GM18861 (cell line): ENCODE data around the gene STAG3.

ENCODE experiments used
- ATAC-seq: cut with Tn5 transposase; IDR thresholded peaks from one replicate; pipeline ENCODE4 v1.9.1; 2021; ENCODE audit not compliant: unreplicated experiment

STAG3 gene

DNA sequence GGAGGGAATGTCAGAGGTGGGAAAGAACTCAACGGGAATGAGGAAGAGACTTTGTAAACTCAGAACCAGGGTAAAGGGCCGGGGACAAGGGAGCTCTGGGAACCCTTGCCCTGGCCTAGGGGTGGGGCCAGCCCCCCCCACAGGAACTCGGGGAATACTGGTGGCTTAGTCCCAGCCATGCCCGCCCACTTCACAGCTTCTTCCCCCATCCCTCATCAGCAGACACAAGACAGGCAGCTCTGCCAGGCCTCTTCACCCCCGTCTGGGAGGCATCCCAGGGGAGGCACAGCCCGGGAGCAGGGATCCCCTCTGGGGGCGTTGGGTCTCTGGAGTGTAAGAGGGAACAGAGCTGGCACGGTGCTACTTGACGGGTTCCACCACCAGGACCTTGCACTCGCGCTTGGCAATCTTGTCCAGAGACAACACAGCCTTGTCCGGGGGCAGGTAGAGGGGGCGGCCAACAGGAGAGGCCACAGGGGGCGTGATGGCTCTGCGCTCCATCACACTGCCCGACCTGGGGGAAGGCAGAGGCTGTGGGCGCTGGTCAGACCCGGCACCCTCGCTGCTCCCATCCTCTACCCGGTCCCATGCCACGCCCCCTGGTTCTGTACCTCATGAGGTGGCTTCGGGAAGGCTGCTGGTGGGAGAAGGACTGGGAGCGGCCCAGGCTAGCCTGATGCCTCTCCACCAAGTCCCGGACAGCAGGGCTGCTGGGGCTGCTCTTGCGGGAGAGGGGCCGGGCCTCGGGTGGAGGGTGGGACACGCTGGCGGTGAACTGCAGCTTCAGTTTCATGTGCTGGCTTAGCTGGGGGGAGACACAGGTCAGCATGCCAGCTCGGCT is 22.8 kb upstream of the STAG3 start:
- ATAC-seq = no peak

DNA sequence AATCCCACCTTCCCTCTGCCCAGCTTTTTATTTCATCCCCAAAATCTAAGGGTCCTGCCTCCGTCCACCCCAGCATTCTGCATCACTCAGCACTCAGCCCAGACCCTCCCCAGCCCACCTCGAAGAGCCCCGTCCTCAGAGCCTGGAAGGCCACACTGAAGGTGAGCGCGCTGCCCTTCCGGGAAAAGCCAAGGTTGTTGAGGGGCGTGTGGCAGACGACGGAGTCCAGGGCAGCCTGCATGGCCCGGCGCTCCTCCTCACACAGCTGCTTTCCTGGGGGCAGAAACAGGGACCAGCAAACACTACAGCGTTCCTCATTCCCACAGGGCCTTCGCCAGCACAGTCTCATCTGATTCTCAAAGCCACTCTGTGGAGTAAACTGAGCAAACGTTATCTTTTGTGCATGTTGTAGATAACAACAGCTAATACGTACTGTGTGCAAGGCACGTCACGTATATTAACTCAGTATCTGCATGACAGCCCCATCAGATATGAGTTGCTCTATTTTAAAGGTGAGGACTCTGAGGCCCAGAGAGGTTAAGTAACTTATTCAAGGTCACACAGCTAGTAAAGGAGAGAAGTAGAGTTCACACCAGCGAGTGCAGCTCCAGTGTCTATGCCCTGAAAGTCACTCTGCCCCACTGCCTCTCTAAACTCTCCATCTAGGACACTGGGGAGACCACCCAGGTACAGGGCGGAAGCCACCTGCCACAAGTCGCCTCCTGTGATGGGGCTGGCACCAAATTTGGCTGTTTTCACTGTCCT is 22.0 kb upstream of the STAG3 start:
- ATAC-seq = no peak

DNA sequence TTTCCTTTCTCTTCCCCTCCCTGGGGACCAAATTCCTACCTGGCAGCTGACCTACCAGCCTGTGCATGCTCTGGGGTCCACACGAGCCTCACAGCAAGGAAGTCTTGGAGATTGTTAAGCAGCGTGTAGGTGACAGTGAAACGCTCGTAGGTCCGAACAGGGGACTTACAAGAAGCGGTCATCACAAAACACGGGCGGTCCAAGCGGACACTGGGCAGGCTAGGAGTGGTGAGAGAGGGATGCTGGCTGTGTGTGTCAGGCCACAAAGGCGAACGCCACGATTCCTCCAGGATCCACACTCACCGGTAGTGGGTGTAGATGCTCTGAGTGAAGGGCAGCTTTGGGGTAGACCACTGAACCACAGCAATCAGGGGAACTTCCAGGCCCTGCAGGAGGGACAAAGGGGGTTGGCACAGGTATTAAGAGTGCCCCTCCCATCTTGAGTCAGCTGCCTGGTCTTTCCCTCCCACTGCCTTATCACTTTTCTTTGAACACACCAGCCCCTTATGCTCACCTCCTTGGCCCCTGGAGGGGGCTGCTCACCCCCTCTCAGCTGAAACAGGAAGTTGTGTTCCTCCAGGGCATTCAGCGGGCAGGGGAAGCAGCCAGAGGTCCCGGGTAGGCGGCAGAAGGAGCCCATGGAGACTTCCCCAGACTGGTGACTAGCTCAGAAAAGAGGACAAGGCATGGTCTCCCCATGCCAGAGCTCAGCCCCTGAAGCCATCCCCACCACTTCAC is 21.2 kb upstream of the STAG3 start:
- ATAC-seq = no peak

DNA sequence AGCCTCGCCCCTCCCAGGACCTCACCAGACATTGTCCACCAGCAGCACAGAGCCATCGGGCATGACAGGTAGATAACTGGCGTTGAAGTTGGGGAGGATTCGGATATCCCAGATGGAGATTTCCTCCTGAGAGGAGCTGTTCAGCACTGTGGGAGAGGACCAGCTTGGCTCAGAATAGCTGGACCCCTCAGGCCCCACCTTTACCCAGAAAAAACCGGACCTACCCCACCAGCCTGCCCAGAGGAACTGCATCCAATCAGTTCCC is 20.7 kb upstream of the STAG3 start:
- ATAC-seq = no peak

DNA sequence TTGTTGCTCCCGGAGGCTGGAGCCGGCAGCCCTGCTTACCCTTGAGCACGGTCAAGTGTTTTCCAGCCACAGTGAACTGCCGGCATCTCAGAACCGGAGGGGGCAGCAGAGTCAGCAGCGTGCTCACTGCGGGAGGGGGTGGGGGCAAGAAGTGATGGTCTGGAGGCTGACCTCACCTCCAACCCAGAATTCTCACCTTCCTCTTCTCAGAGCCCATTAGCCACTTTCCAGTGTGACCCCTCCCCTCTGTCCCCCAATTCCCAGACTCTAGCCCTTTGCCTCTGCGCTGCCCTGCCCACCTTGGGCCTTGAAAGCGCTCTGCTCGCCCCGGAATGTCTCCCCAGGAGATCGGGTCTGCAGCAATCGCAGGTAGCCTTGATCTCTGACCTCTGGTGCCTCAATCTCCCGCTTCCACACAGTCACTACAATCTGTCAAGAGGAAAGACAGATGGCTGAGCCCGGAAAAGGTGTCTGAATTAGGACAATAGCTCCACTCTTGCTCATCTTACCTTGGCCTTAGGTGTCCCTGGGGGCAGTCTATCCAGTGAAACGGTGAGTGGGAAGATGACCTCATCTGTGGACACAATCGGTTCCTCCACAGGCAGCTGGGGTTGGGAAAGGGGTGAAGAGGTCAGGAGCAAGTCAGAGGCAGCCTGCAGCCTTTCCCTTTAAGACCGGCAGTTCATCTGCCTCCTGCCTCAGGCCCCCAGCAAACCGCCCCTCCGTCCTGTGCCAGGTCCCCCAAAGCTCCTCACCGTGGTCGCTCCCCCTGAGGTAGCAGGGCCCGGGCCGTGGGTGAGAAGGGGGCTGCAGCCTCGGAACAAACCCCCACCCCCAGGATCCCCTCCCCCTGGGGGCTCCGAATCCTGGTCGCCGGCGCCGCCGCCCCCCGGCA is 20.1 kb upstream of the STAG3 start:
- ATAC-seq = no peak

DNA sequence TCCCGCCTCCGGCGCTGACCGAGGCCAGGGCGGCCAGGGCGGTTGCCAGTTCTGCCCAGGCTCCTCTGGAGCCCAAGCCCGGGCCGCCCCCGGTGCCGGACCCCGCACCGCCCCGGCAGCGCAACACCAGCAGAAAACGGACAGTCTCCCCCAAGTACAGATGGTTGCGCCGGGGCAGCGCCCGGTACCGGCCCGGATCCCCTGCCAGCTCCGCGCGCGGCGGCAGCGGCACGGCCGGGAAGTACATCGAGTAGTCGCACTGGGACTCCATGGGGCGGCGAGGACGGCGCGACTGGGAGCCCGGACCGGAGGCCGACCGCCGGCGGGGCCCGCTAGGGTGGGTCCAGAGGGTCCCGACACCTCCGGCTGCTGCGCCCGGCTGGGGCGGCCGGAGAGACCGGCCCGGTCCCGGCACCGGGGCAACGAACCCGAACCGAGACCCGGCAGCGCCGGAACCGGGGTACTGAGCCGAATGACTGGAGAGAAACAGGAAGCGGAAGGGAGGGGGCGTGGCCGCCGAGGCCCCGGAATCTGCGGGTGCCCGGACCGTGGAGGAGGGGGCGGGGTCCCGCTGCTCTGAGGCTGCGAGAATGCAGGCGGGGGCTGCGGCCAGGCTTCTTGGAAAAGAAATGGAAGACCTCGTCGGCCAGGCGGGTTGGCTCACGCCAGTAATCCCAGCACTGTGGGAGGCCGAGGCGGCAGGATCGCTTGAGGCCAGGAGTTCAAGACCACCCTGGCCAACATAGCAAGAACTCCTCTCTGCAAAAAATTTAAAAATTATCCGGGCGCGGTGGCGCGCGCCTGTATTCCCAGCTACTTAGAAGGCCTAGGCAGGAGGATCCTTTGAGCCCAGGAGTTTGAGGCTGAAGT is 19.3 kb upstream of the STAG3 start, which contains the start of gene TRAPPC14:
Gene TRAPPC14 (minus strand): TSS at position 495 of the 870 bp plus-strand sequence. CDS start 224 bp downstream, at position 271.
- peak; percentile 65 for ATAC-seq

DNA sequence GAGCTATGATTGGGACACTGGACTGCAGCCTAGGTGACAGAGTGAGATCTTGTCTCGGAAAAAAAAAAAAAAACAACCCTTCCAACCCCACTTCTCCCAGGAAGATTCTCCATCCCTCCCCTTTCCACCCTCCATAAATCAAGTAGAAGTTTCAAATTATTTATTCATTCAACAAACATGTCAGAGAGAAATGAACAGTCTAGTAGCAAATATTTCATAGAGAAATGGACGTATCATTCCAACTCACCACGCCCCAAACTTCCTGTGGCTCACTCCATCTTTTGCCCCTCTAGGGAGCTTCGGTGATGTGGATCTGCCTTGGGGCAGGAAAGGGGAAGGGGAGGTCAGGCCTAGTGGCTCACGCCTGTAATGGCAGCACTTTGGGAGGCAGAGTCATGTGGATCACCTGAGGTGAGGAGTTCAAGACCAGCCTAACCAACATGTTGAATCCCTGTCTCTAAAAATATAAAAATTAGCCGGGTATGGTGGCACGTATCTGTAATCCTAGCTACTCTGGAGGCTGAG is 18.6 kb upstream of the STAG3 start:
- no peak for ATAC-seq

DNA sequence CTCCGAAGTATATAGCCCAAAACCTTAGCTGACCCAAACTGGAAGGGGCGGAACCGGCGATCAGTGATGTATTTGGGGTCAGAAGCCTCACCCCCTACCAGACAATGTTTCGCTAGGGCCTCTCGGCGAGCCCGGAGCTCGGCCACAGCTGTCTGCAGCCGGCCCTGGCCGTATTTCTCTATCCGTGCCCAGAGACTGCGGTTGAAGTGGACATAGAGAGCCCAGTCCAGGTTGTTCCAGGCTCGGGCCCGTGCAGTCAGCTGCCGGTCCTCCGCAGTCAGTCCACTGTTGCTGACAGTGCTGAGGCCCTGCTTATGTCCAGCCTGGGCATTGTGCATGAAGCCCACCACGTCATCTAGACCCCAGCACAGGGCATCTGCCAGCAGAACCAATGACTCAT is 17.7 kb upstream of the STAG3 start:
- no peak for ATAC-seq

DNA sequence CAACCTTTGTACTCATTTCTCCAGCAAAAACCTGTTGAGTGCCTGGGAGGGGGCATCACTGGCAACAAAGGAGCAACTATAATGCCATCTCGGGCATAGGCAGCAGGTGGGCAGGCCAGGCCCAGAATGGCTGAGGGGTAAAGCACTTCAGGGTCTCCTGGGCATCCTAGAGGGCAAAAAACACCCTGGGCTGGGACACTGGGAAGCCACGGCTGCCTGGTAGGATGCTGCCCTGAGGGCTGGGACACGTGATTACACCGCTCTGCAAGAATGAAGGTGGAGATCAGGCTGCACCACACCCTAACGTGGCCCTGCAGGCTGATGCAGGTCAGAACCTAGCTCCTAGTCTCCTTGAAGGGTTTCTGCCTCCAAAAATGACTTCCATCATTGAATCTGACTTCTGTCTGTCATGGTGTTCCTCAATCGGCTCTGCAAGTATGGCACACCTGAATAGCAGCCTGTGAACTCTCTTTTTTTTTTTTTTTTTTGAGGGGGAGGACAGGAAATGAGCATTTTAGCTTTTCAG is 14.6 kb upstream of the STAG3 start:
- no peak for ATAC-seq

DNA sequence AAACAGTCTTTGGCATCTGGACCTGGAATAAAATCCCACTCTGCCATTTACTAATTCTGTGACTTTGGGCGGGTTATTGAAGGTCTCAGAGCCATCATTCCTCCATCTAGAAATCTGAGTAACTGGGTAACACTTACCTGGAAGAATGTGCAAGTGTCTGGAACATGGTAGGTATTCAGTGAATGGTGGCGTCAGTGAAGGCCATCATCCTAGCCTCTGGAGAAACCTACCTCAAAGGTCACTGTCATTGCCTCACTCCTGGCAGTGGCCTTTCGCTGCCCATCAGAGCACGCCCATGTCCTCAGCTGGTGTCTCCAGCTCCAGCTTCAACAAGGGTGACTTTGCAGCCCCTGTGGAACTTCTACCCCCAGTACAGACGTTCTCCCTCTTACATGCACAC is 13.8 kb upstream of the STAG3 start:
- ATAC-seq = no peak

DNA sequence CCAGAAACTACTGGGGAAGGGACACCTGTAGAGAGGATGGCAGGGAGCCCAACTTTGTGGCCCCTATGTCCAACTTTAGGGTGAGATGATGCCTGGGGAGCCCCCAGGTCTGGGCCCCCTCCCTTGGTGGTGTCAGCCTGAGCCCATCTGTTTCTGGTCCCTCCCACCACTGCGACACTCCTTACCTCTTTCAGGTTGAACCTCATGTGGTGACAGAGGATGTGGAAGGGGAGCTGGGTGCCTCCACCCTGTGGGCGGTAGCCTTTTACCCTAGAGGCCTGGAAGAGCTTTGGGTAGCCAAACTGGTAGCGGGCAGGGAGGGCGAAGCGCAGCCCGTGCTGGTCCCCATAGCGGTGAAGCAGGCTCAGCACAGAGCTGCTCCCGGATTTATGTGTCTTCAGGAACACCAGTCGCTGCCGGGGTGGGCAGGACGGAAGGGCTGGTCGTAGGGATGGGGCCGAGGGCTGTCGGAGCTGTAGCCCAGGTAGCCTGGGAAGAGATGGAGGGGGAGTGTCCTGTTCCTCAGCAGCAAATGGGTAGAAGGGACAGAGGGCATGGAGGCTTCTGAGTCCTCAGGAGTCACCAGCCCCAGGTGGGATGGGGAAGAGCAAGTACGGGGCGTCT is 11.3 kb upstream of the STAG3 start:
- no peak for ATAC-seq

DNA sequence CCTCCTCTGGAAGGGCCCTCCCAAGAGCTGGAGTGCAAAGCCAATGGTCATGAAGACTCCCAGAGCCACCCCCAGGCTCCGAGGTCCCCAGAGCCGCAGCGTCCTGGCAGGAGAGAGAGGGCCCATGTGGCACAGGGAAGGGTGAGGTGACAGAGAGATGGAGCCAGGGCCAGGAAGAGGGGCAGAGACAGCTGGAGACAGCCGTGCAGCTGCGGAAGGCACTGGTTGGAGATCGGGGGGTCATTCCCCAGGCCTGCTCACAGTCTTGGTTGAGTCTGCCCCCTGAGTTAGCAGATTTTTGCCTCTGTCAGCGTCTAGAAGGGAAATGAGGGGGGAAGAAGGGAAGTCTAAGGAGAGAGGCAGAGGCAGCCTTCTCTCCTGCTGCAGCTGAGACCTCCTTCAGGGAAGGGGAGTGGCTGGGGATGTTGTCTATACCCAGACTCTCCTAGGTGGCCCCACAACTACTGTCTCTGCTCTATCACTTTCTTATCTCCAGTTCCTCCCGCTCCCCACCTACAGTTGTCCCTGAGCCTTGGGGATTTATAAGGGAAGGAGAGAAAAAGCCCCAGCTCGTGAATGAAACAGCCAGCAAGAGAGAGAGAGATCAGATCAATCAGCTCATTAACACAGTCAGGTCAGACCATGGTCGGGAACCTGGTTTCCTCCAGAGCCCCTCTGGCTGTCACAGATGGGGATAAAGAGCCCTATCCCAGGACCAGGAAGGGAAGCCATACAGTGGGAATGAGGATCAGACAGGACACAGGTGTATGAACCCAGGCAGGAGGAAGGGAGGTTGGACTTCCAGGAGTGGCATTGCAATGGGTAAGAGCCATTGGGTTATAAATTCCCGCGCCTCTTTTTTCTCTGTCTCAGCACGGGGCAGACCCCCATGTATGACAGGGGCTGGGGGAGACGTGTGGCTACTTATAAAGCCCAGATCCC is 10.5 kb upstream of the STAG3 start:
- no peak for ATAC-seq

DNA sequence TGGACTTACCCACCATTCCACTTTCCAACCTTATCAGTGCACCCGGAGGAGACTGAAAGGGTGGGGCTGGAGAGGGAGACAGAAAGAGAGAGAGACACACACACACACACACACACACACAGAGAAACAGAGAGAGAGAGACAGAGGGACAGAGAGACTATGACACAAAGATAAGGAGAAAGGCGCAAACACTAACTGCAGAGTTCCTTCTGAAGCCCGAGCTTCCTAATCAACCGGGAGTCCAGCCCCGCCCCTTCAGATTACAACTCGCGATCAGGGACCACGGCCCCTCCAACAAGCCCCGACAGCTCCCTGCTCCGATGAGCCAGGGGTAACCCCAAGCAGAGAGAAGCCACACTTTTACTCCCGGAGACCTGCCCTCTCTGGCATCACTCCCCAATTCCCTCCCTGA is 9.8 kb upstream of the STAG3 start:
- ATAC-seq = no peak

DNA sequence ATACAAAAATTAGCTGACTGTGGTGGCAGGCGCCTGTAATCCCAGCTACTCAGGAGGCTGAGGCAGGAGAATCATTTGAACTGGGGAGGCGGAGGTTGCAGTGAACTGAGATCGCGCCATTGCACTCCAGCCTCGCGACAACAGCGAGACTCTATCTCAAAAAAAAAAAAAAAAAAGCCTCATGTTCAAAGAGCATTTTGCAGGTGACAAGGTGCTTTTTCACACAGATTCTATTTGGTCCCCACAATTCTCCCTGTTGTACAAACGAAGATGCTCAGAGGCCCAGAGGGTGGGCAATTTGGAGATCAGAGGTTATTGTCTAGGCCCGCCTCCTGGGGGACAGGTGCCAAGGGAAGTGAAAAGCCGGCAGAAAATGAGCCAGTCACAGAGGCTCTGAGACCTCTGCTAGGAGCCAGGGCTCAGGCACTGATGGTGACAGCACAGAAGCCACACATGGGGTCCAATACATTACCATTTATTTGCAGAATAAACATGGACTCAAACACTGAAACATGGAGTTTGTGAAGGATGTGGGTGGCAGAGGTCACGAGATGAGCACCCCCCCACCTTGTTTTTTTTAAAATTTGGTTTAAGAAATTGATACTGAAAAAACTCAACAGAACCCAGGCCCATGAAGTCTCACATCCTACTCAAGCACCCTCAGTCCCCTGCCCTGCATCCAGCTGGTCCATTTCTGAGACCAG is 8.4 kb upstream of the STAG3 start:
- ATAC-seq = no peak

DNA sequence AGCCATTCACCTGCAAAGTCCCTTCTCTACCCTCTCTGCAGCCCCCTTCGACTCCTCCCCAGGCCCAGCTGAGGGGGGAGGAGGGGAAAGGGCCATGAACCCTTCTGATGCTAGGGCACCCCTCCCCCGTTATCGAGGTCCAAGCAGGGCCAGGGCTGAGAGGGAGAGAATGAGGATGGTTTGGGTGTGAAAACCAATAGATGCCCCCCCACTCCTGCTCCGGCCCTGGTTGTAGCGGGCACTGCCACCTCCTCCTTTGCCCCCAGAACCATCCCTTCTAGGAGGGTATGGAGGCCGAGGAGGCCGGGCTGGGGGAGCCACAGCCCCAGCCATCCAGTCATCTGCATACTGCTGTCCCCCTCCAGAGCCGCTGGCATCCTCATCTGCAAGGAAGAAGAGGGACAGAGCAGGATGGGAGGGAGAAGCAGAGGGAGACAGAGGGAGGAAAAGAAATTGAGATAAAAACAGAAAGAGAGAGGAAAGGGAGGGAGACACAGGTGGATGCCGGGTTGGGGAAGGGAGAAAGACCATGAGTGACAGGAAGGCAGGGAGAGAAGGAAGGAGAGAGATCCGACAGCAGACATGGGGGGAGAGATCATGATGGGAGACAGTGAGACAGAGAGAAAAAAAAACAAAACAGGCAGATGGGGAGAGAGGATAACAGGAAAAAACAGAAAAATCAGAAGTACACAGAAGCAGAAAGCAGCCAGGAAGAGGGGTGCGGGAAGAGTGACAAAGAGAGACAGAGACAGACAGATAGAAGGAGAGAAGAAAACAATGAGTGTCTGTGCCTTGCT is 7.4 kb upstream of the STAG3 start:
- no peak for ATAC-seq

DNA sequence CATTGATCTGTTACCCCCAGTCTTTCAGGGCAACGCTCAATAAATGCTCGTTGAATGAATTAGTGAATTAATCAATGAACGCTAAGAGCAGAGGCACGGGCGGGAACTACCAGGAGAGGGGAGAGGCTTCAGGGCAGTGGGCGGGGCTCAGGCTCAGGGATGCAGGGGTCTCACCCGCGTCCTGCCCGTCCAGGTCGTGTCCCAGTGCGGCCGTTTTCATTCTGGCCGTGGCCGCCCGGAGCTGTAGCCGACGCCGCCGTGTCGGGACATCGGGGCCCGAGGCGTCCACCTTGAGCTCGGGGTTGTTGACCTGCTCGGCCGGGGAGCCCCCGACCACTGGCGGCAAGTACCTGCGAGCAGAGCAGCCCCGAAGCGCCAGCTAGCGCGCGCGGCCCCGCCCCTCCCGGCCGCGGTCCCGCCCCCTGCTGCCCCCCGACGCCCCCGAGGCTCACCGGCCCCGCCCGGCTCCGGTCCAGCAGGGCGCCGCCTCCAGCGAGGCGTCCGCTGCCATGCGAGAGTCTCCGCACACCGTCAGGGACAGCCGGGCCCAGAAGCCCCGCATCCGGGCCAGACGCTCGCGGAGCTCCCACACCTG is 6.5 kb upstream of the STAG3 start:
- ATAC-seq = no peak
